GM18505 (cell line): ENCODE measurements around the gene DCTD.

Experiments
- ATAC-seq: cut with Tn5 transposase; IDR thresholded peaks from one replicate; pipeline ENCODE4 v1.9.1; 2021; ENCODE audit not compliant: unreplicated experiment
- POLR2A ChIP-seq: IDR thresholded peaks from 4 replicates; pipeline ENCODE4 v1.6.1; 2011; ENCODE audit warnings: borderline replicate concordance; ENCODE audit not compliant: insufficient read depth, insufficient read length; ENCODE audit errors: extremely low read depth

The DCTD gene

GRCh38 chr4:182917182-182918043, at the start of gene DCTD:
Gene DCTD (minus strand): TSS chr4:182917386. CDS start chr4:182915568, 1,818 bp downstream.
- ATAC-seq: peak; percentile 80
- TF ChIP-seq POLR2A: peak; percentile 91

- ATAC-seq: no peak
- no peak for TF ChIP-seq POLR2A
Measured at GRCh38 chr4:182960746-182961145, 43.6 kb upstream of the DCTD start.

- ATAC-seq: no peak
- no peak for TF ChIP-seq POLR2A
Measured at GRCh38 chr4:182960228-182960627, 43.0 kb upstream of the DCTD start.

GRCh38 chr4:182955411-182955810, 38.2 kb upstream of the DCTD start:
- no peak for TF ChIP-seq POLR2A
- no peak for ATAC-seq

GRCh38 chr4:182944484-182945213, 27.5 kb upstream of the DCTD start:
- no peak for ATAC-seq
- TF ChIP-seq POLR2A: no peak

GRCh38 chr4:182939680-182940079, 22.5 kb upstream of the DCTD start:
- no peak for TF ChIP-seq POLR2A
- ATAC-seq: no peak

DNA sequence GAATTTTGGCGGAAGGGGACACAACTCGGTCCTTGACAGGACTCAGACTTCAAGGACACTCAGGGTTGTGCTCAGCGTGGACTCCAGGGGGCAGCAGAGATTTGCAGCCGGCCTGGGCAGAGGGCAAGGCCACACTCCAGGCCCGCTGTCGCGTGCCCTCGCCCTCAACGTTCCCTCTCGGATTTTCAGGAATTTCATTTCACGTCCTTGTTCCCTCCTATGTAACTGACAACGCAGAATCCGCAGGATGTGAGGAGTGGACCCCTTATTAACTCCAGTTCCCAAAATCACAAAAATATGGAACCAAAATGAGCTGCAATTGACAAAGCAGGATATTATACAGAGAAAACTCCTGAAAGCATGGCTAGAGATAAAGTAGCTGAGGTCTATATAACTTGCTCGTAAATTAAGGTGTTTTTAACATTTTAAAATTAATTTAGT, 21.0 kb upstream of the DCTD start:
- peak; percentile 91 for ATAC-seq
- no peak for TF ChIP-seq POLR2A

DNA sequence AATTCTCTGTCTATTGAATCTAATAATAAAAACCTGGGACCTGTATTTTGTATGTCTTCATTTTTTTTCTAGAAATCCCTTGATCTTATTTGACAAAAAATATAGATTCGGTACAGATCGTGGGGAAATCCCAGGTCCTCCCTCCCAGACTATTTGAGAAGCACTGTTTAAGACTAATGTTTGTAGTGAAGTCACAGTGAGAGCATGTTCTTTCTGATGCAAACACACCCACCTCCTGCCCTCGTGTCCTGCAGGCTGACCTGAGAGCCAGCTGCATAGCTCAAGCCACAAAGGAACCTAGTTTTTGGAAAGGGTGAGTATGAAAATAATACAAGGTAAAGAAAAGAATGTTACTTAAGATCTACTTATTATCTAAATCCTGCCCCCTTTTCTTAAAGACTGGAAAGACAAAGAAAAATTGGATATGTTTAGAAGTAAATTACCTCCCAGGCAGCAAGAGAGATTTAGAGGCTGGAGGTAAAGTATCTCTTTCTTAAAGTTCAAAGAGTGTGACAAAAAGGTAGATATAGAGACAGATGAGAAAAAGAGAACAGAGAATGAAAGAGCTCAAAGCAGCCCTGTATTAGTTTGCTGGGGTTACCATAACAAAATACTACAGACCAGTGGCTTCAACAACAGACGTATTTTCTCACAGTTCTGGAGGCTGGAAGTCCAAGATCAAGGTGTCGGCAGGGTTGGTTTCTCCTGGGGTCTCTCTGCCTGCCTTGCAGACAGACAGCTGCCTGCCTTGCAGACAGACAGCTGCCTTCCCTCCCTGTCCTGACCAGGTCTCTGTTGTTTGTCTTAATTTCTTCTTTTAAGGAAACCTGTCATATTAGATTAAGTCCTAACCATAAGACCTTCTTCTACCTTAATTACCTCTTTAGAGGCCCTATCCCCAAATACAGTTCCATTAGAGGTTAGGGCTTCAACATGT, 20.4 kb upstream of the DCTD start:
- no peak for TF ChIP-seq POLR2A
- peak; percentile 26 for ATAC-seq

GRCh38 chr4:182932651-182933050, 15.5 kb upstream of the DCTD start:
- no peak for TF ChIP-seq POLR2A
- ATAC-seq: no peak

- TF ChIP-seq POLR2A: no peak
- ATAC-seq: no peak
Measured at GRCh38 chr4:182931691-182932345, 14.6 kb upstream of the DCTD start.

- TF ChIP-seq POLR2A: no peak
- no peak for ATAC-seq
Measured at GRCh38 chr4:182930889-182931288, 13.7 kb upstream of the DCTD start.

- no peak for ATAC-seq
- TF ChIP-seq POLR2A: no peak
Measured at GRCh38 chr4:182929296-182929695, 12.1 kb upstream of the DCTD start.
